Panc1 (cell line): ENCODE results near the gene MAP2. TPM values are rescaled to one million over a fixed set of nuclear protein-coding genes. Genes with fewer than 3 reads are reported as not detected.

Experiments used
- ATAC-seq: fragments of 200-7000 bp; cut with Tn5 transposase; 2 replicates; pipeline ENCODE4 v1.9.1; 2020; ENCODE audit warnings: mild to moderate bottlenecking, moderate library complexity
- BruUV-seq: library from RNA; stranded (reverse); fragments of 400-500 nt; replicated peaks from 2 replicates; lab custom pipeline; 2021; lab: Mats Ljungman, UMichigan
- CTCF ChIA-PET: fragments of 300-600 bp; sonication (Branson Sonifier 250); formaldehyde crosslinking; loops from one replicate; lab custom pipeline; 2022; ENCODE audit warnings: antibody characterized with exemption; lab: Charles Lee
- POLR2A ChIA-PET: fragments of 300-600 bp; sonication (Branson Sonifier 250); formaldehyde crosslinking; loops from one replicate; lab custom pipeline; 2022; ENCODE audit warnings: antibody characterized with exemption; lab: Charles Lee
- DNase-seq: peaks from one replicate; pipeline ENCODE4 v3.0.0-alpha.2; 2010; ENCODE audit warnings: low read depth, low spot score
- H3K27ac ChIP-seq: 2 replicates; pipeline ENCODE4 v1.5.1; 2011; ENCODE audit warnings: mild to moderate bottlenecking, low read length, inconsistent platforms
- H3K27me3 ChIP-seq: fragments of 200-500 bp; sonication (Bioruptor generic); 2 replicates; pipeline ENCODE4 v1.6.0; 2014; ENCODE audit warnings: low read length, inconsistent platforms; ENCODE audit not compliant: control insufficient read depth, insufficient read depth
- H3K36me3 ChIP-seq: fragments of 200-500 bp; sonication (Bioruptor generic); 2 replicates; pipeline ENCODE4 v1.5.1; 2014; ENCODE audit warnings: inconsistent platforms, mild to moderate bottlenecking, low read length, moderate library complexity; ENCODE audit not compliant: control insufficient read depth, insufficient read depth
- H3K4me1 ChIP-seq: 2 replicates; pipeline ENCODE4 v1.5.1; 2011; ENCODE audit warnings: inconsistent platforms, mild to moderate bottlenecking, low read length, moderate library complexity; ENCODE audit not compliant: control insufficient read depth, insufficient read depth
- H3K4me3 ChIP-seq, 2 experiments: 2 replicates each; pipeline ENCODE4 v1.5.1; 2011 to 2012; ENCODE audit warnings: low read depth in 2 of 2, low read length in 2 of 2, mild to moderate bottlenecking in 2 of 2, inconsistent platforms in 1 of 2, moderate library complexity in 1 of 2
- H3K9me3 ChIP-seq: fragments of 200-500 bp; sonication (Bioruptor generic); 2 replicates; pipeline ENCODE4 v1.5.1; 2014; ENCODE audit warnings: low read depth, mild to moderate bottlenecking, inconsistent platforms, low read length, moderate library complexity; ENCODE audit not compliant: control insufficient read depth, insufficient read depth
- POLR2AphosphoS5 ChIP-seq: IDR thresholded peaks from 2 replicates; pipeline ENCODE4 v1.6.1; 2012; ENCODE audit warnings: mild to moderate bottlenecking, low read depth, low read length, moderate library complexity
- SIN3A ChIP-seq: IDR thresholded peaks from 2 replicates; pipeline ENCODE4 v1.6.1; 2012; ENCODE audit warnings: low read depth, mild to moderate bottlenecking, low read length, moderate library complexity, borderline replicate concordance; ENCODE audit not compliant: insufficient read depth
- TCF7L2 ChIP-seq: IDR thresholded peaks from 2 replicates; pipeline ENCODE4 v1.6.1; 2011; ENCODE audit warnings: mild to moderate bottlenecking, low read depth, low read length, inconsistent platforms
- in situ Hi-C: cut with HindIII; loops from 2 replicates; pipeline ENCODE4 v1.10.0; 2016; ENCODE audit warnings: low sequenced_read_pairs, low pct_unique_long_range_greater_than_20kb
- intact Hi-C: fragments of 100-400 bp; cut with micrococcal nuclease; formaldehyde crosslinking; loops from one replicate; pipeline ENCODE4 v1.10.0; 2022; ENCODE audit not compliant: unreplicated experiment
- total RNA-seq: library from RNA; stranded (reverse); gene quantifications from one replicate; pipeline ENCODE4 v1.2.1, GENCODE V29; 2021; ENCODE audit not compliant: unreplicated experiment
- TF ChIP-seq, protein P1 (sequence below): fragments of 450-650 bp; IDR thresholded peaks from 2 replicates; pipeline ENCODE4 v1.5.1; 2017; ENCODE audit warnings: mild to moderate bottlenecking
- TF ChIP-seq, protein P2 (sequence below), 2 experiments: IDR thresholded peaks; 2 replicates each; pipeline ENCODE4 v1.6.1; 2011 to 2012; ENCODE audit warnings: low read depth in 2 of 2, control low read depth in 1 of 2, low read length in 1 of 2, mild to moderate bottlenecking in 1 of 2, moderate library complexity in 1 of 2; ENCODE audit not compliant: insufficient read depth in 1 of 2

The MAP2 gene
- total RNA-seq, 1 experiment from 2014 or later: 44.9 TPM

DNA sequence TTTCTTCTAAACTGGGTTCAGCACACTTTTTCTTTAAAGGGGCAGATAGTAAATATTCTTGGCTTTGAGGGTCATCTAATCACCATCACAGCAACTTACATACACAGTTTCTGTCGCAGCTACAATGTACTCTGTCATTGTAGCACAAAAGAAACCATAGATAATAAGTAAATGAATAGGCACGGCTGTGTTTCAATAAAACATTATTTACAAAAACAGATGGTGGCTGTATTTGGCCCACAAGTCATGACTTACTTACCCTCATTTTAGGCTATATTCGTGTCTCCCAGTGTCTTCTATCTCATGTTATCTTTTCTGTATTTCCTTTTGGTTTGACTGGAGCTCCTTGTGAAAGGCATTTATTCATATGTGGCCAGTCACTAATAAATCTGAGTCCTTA lies 168.3 kb downstream of the MAP2 start:
- Histone ChIP-seq H3K36me3 (no peaks in the 10 kb centered on the region; the same call in 1 of the 2 replicates), H3K9me3 (no peaks in the 10 kb centered on the region), H3K4me3 (no peak overlapping the region), H3K27ac (no peak overlapping the region), H3K27me3 (no peaks in the 10 kb centered on the region), H3K4me1 (no peaks in the 10 kb centered on the region)
- intact Hi-C loops: no loop called here
- in situ Hi-C loops: no loop called here
- ChIA-PET CTCF (no interaction called here), POLR2A (no interaction called here)
- ATAC-seq (no peak), DNase-seq (no peak)
- no TSS peak for BruUV-seq
- TF ChIP-seq, protein P1, sequence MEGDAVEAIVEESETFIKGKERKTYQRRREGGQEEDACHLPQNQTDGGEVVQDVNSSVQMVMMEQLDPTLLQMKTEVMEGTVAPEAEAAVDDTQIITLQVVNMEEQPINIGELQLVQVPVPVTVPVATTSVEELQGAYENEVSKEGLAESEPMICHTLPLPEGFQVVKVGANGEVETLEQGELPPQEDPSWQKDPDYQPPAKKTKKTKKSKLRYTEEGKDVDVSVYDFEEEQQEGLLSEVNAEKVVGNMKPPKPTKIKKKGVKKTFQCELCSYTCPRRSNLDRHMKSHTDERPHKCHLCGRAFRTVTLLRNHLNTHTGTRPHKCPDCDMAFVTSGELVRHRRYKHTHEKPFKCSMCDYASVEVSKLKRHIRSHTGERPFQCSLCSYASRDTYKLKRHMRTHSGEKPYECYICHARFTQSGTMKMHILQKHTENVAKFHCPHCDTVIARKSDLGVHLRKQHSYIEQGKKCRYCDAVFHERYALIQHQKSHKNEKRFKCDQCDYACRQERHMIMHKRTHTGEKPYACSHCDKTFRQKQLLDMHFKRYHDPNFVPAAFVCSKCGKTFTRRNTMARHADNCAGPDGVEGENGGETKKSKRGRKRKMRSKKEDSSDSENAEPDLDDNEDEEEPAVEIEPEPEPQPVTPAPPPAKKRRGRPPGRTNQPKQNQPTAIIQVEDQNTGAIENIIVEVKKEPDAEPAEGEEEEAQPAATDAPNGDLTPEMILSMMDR: no peak
- no peak for TF ChIP-seq TCF7L2
- TF ChIP-seq, protein P2, sequence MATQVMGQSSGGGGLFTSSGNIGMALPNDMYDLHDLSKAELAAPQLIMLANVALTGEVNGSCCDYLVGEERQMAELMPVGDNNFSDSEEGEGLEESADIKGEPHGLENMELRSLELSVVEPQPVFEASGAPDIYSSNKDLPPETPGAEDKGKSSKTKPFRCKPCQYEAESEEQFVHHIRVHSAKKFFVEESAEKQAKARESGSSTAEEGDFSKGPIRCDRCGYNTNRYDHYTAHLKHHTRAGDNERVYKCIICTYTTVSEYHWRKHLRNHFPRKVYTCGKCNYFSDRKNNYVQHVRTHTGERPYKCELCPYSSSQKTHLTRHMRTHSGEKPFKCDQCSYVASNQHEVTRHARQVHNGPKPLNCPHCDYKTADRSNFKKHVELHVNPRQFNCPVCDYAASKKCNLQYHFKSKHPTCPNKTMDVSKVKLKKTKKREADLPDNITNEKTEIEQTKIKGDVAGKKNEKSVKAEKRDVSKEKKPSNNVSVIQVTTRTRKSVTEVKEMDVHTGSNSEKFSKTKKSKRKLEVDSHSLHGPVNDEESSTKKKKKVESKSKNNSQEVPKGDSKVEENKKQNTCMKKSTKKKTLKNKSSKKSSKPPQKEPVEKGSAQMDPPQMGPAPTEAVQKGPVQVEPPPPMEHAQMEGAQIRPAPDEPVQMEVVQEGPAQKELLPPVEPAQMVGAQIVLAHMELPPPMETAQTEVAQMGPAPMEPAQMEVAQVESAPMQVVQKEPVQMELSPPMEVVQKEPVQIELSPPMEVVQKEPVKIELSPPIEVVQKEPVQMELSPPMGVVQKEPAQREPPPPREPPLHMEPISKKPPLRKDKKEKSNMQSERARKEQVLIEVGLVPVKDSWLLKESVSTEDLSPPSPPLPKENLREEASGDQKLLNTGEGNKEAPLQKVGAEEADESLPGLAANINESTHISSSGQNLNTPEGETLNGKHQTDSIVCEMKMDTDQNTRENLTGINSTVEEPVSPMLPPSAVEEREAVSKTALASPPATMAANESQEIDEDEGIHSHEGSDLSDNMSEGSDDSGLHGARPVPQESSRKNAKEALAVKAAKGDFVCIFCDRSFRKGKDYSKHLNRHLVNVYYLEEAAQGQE (IDR thresholded peaks at IDR 0.05; ENCODE audit: insufficient read depth in 1 of 2, low read depth in 2 of 2, low read length in 1 of 2): no peak
- no peak for TF ChIP-seq POLR2AphosphoS5
- TF ChIP-seq SIN3A: no peak

DNA sequence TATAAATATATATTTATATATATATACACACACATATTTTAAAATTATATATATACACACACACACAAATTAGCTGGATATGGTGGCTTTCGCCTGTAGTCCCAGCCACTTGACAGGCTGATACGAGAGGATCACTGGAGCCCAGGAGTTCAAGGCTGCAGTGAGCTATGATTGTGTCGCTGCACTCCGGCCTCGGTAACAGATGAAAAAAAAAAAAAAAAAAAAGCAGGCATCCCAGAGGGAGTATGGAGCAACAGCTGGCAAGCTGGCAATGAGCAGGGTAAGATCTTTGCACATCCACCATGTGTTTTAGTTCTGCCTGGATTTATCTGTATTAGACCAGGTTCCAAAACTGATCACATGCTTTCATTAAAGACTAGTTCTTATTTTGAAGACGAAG lies 170.1 kb downstream of the MAP2 start:
- no TSS peak for BruUV-seq
- Histone ChIP-seq H3K4me3 (no peak overlapping the region), H3K36me3 (no peaks in the 10 kb centered on the region; the same call in 1 of the 2 replicates), H3K4me1 (no peaks in the 10 kb centered on the region), H3K27ac (no peak overlapping the region), H3K27me3 (no peaks in the 10 kb centered on the region), H3K9me3 (no peaks in the 10 kb centered on the region)
- ChIA-PET POLR2A (no interaction called here), CTCF (no interaction called here)
- in situ Hi-C loops: no loop called here
- no peak for TF ChIP-seq POLR2AphosphoS5
- TF ChIP-seq SIN3A: no peak
- TF ChIP-seq, protein P1: no peak
- TF ChIP-seq, protein P2 (IDR thresholded peaks at IDR 0.05; ENCODE audit: insufficient read depth in 1 of 2, low read depth in 2 of 2, low read length in 1 of 2): no peak
- no peak for TF ChIP-seq TCF7L2
- intact Hi-C loops: no loop called here
- ATAC-seq: no peak
- no peak for DNase-seq
